Activated CD8-positive, alpha-beta T cell treated with anti-CD3 and anti-CD28 coated beads for 36 hours (primary cell): ENCODE results near the gene RASGRP2. TPM values are rescaled to one million over a fixed set of nuclear protein-coding genes. Genes with fewer than 3 reads are reported as not detected.

Experiments used
- ATAC-seq: fragments of 200-7000 bp; cut with Tn5 transposase; one replicate; pipeline ENCODE4 v1.10.0; 2021; ENCODE audit warnings: mild to moderate bottlenecking, moderate library complexity
- CTCF ChIA-PET: fragments of 350-600 bp; sonication (Branson Sonifier 250); formaldehyde crosslinking; loops from one replicate; lab custom pipeline; 2021; ENCODE audit warnings: antibody characterized with exemption; lab: Charles Lee
- POLR2A ChIA-PET: fragments of 350-600 bp; sonication (Branson Sonifier 250); formaldehyde crosslinking; loops from one replicate; lab custom pipeline; 2021; ENCODE audit warnings: antibody characterized with exemption; lab: Charles Lee
- DNase-seq: peaks from one replicate; pipeline ENCODE4 v3.0.0-alpha.2; 2020
- H3K27ac Mint-ChIP-seq: one replicate; pipeline ENCODE4 v1.8.0; 2021; ENCODE audit warnings: mild to moderate bottlenecking, mixed read lengths
- H3K27me3 Mint-ChIP-seq: one replicate; pipeline ENCODE4 v1.8.0; 2021; ENCODE audit warnings: mixed read lengths
- H3K36me3 Mint-ChIP-seq: one replicate; pipeline ENCODE4 v1.8.0; 2021; ENCODE audit warnings: low read depth, mixed read lengths
- H3K4me1 Mint-ChIP-seq: one replicate; pipeline ENCODE4 v1.8.0; 2021; ENCODE audit warnings: low read depth, mixed read lengths
- H3K4me3 Mint-ChIP-seq: one replicate; pipeline ENCODE4 v1.8.0; 2021; ENCODE audit warnings: mild to moderate bottlenecking, moderate library complexity, mixed read lengths
- H3K9me3 Mint-ChIP-seq: one replicate; pipeline ENCODE4 v1.8.0; 2021; ENCODE audit warnings: mixed read lengths
- CTCF ChIP-seq: fragments of 200-600 bp; IDR thresholded peaks from one replicate; pipeline ENCODE4 v1.8.0; 2022; ENCODE audit warnings: antibody characterized with exemption, mild to moderate bottlenecking
- intact Hi-C: fragments of 100-400 bp; cut with micrococcal nuclease; formaldehyde crosslinking; loops from one replicate; pipeline ENCODE4 v1.10.0; 2022
- total RNA-seq, 2 experiments: library from RNA; stranded (reverse); gene quantifications; one replicate each; pipeline ENCODE4 v1.2.3, GENCODE V29; 2021

RASGRP2 gene
- total RNA-seq, 2 experiments from 2014 or later, result 7.8 to 8.2 TPM

- peak overlapping the region; percentile 80 for H3K27ac Mint-ChIP-seq
- H3K9me3 Mint-ChIP-seq, result no peaks in the 10 kb centered on the region
- H3K4me3 Mint-ChIP-seq, result peak overlapping the region; percentile 35
- TF ChIP-seq CTCF, result no peak
- ChIA-PET CTCF (interaction anchor here (2.0 to 5.0 kb wide), 3 partner anchors 8 to 20 kb away, joined by 11 to 45 read pairs (median 35); partner anchors contain the start of gene RASGRP2), POLR2A (interaction anchor here (1.1 to 24.1 kb wide), 3 partner anchors 9 to 323 kb away, joined by 3 to 331 read pairs (median 308); partner anchors contain the start of genes RASGRP2 and SF1)
- H3K36me3 Mint-ChIP-seq, result peaks cover 67% of the 10 kb centered on the region
- intact Hi-C loops, result no loop called here
- H3K4me1 Mint-ChIP-seq, result peaks cover 89% of the 10 kb centered on the region
- DNase-seq, result no peak
- no peaks in the 10 kb centered on the region for H3K27me3 Mint-ChIP-seq
- ATAC-seq, result no peak
Measured at GRCh38 chr11:64764753-64765152, 20.8 kb upstream of the RASGRP2 start.

GRCh38 chr11:64764040-64764611 is 20.2 kb upstream of the RASGRP2 start:
- Mint-ChIP-seq H3K4me1 (peaks cover 84% of the 10 kb centered on the region), H3K9me3 (no peaks in the 10 kb centered on the region), H3K4me3 (peak overlapping the region; percentile 35), H3K27ac (peak overlapping the region; percentile 80), H3K36me3 (peaks cover 60% of the 10 kb centered on the region), H3K27me3 (no peaks in the 10 kb centered on the region)
- ChIA-PET CTCF (interaction anchor here (0.7 to 5.0 kb wide), 6 partner anchors 8 to 76 kb away, joined by 3 to 45 read pairs (median 11); partner anchors contain the start of genes RASGRP2 and SF1), POLR2A (interaction anchor here (1.1 to 24.1 kb wide), 3 partner anchors 9 to 323 kb away, joined by 3 to 331 read pairs (median 308); partner anchors contain the start of genes RASGRP2 and SF1)
- intact Hi-C loops, result no loop called here
- ATAC-seq, result peak; percentile 35
- DNase-seq, result peak; percentile 82
- TF ChIP-seq CTCF, result no peak

- peak; percentile 1 for ATAC-seq
- Mint-ChIP-seq H3K36me3 (peaks cover 56% of the 10 kb centered on the region), H3K4me3 (no peak overlapping the region), H3K27ac (peak overlapping the region; percentile 80), H3K27me3 (no peaks in the 10 kb centered on the region), H3K4me1 (peaks cover 79% of the 10 kb centered on the region), H3K9me3 (no peaks in the 10 kb centered on the region)
- peak; percentile 48 for DNase-seq
- CTCF ChIA-PET, result interaction anchor here (0.7 to 5.0 kb wide), 6 partner anchors 9 to 75 kb away, joined by 3 to 45 read pairs (median 11); partner anchors contain the start of genes RASGRP2 and SF1
- intact Hi-C loops, result no loop called here
- TF ChIP-seq CTCF, result no peak
- POLR2A ChIA-PET, result interaction anchor here (1.1 to 24.1 kb wide), 5 partner anchors 10 to 324 kb away, joined by 3 to 331 read pairs (median 3); partner anchors contain the start of genes RASGRP2 and SF1
Measured at GRCh38 chr11:64763526-64764039, 19.6 kb upstream of the RASGRP2 start.

- H3K27ac Mint-ChIP-seq, result peak overlapping the region; percentile 80
- no peaks in the 10 kb centered on the region for H3K27me3 Mint-ChIP-seq
- peaks cover 72% of the 10 kb centered on the region for H3K4me1 Mint-ChIP-seq
- DNase-seq (peak; percentile 36), ATAC-seq (peak; percentile 14)
- no peaks in the 10 kb centered on the region for H3K9me3 Mint-ChIP-seq
- no peak overlapping the region for H3K4me3 Mint-ChIP-seq
- ChIA-PET CTCF (interaction anchor here (1.2 to 5.0 kb wide), 7 partner anchors 8 to 75 kb away, joined by 3 to 45 read pairs (median 11); partner anchors contain the start of genes RASGRP2 and SF1), POLR2A (interaction anchor here (0.8 to 24.1 kb wide), 5 partner anchors 10 to 68 kb away, joined by 3 to 331 read pairs (median 3); partner anchors contain the start of genes RASGRP2 and SF1)
- TF ChIP-seq CTCF, result no peak
- H3K36me3 Mint-ChIP-seq, result peaks cover 50% of the 10 kb centered on the region
- intact Hi-C loops, result no loop called here
Measured at GRCh38 chr11:64762674-64763525, 19.0 kb upstream of the RASGRP2 start.
